GM21367 (cell line): ENCODE measurements around the gene KRT79.

Source experiments
- ATAC-seq: cut with Tn5 transposase; IDR thresholded peaks from one replicate; pipeline ENCODE4 v1.9.1; 2021; ENCODE audit not compliant: unreplicated experiment

The KRT79 gene

DNA sequence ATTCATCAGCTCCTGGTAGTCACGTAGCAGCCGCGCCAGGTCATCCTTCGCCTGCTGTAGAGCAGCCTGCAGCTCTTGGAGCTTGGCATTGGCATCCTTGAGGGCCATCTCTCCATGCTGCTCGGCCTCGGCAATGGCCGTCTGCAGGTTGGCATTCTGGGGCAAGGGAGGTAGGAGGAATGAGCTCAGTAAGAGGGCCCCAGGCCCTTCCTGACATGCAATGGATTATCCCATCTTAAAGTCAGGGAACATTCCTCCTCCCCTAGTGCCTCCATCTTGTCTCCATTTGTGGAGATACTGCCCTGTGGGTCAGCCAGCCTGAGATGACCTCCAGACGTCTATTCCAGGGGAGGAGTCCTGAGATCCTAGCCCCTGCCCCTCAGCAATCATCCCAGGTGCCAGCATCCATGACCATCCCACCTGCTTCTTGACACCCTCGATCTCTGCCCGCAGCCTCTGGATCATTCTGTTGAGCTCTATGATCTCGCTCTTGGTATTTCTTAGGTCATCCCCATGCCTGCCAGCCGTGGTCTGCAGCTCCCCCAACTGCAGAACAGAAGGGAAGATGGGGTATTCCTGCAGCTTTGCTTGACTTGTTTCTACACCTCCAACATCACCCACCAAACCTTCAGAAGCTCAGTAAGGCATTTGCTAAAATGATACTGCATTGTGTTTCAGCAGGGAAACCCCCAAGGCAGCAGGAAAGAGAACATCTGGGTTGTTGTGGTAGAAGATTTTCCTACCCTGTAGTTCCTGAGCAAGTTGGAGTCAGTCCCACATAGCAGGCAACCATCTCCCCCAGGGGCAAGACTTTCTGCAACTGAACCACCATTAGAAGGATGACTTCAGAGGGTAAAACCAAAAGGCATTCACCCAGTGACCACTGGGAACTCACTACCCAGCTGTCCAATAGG, 42.6 kb downstream of the KRT79 start:
- no peak for ATAC-seq

DNA sequence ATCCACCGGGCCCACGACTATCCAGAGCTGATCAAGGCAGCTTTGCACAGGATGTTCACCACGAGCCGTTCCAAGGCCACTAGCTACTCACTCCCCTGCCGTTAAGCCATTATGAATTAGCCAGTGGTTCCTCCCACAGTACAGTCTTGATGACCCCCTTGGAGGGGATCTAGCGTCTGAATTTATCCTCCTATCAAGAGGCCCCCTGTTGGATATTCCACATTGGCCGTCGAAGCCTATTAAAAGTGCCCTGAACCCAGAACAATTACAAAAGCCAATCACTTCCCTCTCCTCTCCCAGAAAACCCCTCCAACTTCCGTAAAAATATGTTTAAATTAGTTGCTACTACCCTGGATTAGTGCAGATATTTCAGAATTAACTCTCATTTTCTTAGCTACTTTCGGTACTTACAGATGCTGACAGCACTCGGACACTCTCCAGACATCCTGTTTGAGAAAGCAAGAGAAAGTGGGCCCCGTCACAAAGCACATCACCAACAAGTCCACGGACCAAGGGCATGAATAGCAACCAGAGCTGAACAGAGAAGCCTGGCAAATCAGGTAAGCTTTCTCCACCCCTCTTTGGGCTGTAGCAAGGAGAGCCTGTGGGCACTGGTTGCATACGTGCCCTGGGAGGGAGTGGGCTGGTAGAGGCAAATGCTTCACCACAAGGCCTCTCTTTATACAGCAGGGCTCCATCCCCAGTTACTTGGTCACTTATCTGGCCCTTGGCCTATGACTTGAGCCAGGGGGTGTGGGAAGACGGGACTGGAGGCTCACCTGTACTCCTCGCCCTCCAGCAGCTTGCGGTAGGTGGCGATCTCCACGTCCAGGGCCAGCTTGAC, 43.5 kb downstream of the KRT79 start:
- ATAC-seq = no peak

DNA sequence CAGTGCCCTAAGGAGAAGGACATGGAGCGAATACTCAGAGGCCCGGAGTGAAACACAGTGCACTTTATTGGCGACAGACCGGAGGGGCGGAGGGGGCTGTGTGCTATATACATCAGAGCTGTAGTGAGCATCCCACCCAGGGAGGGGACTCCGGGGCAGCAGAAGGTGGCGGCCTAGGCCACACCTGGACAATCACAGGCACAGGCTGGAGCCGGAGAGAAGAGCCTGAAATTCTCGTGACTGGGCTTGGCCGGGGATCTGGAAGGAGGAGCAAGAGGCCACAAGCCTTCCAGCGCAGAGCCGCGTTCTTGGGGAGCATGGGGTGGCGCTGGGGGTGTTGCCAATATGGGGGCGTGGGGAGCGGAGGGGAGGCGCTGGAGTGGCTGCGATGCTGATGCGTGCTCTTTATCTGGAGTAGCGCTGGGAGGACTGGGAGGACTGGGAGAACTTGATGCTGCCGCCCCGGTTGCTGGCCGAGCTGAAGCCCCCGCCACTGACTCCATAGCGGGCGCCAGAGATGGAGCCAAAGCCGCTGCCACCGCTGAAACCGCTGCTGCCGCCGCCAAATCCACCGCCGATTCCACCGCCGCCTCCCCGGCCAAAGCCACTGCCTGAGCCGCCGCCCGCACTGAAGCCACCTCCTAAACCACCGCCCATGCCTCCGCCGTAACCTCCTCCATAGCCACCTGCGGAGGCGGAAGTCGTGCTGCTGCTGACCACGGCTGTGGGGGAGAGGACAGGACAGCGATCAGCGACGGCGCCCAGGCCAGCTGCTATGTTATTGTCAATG, 44.3 kb downstream of the KRT79 start:
- ATAC-seq = no peak

GRCh38 chr12:52788876-52789636, 45.1 kb downstream of the KRT79 start:
- no peak for ATAC-seq

DNA sequence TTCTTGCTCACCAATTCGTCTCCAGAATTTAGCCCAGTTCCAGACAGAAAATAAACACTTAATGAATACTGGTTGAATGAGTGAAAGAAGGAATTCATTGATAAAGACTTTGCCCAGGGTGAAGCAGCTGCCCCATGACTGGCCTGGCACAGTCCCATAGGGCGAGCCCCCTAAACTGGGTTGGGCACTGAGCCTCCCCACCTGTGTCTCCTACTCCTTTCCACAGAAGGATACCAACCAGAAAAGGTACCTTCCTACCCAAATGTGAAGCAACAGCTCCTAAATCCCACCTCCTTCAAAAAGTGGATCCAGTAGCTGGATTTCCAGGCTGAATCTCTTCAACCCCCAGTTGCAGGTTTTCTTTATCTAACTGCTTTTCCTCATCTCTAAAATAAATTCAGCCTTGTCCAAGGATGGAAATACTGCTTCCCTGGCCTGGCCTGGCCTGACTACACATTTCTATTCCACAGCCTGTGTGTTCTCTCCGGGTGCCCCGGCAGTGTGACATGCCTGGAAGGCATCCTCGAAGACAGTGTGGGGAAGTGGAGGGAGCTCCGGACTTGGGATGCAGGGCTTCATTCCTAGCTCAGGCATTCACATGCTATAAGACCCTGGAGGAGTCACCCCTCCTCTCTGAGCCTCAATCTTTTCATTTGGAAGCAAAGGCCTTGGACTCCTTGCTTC, 45.8 kb downstream of the KRT79 start:
- no peak for ATAC-seq

DNA sequence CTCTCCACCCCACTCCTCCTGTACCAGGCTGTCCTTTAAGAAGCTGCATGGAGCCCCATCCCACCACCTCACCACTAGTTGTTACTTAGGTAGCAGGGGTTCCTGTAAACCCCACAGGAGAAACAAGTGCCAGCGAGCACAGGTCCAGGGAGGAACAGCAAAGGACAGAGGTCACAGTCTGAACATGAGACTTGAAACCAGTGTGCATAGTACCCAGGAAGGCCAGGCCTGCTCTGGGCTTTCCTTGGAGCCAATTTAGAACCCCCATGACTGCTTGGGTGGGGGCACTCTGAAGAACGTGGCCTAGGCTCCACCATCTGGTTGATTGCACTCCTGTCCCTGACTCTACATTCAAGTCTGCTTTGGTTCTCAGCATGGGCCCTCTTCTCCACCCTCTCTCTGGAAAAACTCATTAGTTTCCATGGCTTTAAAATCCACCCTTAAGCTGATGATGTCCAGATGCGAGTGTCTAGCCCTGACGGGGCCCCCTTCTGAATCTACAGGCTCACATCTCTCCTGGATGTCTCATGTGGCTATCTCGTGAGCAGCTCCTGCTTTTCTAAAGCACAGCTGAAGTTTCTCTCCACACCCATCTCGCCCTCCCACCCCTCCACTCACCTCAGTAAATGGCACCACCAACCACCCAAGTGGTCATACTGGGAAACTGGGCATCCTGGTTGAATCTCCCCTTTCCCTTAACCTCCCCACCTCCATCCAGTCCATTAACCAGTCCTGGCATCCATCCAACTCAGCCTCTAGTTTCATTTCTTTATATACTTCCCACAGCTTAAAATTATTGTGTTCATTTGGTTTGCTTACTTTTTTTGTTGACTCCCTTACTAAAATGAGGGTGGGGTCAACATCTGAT, 46.6 kb downstream of the KRT79 start:
- no peak for ATAC-seq

DNA sequence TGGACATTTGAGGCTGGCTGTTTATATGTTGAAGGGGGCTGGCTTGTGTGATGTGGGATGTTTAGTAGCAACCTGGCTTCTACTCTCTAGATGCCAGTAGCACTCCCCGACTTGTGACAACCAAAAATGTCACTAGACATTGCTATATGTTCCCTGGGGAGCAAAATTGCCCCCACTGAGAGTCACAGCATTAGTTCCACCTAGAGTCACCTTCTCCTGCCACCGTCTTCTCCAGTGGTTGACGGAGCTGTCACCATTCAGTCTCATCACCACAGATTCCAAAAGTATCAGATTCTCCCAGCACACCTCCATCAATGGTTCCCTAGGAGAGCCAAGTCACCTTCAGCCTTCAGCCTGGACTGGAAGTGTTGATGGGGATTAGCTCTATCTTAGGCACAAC, 49.2 kb downstream of the KRT79 start:
- ATAC-seq = no peak

- ATAC-seq = no peak
Measured at GRCh38 chr12:52783563-52784316, 50.4 kb downstream of the KRT79 start.

DNA sequence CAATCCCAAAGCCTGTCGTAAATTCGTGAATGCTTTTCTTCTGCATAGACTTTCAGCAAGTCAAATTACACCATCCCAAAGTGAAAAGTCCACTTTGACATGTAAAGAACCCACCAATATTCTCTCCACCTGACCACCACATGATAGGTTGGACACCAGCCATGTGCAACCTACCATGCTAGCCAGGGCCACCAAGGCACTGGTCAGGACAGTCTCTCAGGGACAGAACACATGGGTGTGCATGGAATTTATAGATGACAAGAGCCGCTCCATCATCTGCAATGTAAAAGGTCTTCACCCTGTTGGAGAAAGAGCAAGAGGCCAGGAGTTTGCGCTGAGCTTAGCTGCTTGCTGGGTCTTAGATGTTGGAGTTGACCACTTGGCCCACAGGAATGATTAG, 51.6 kb downstream of the KRT79 start:
- ATAC-seq = no peak

GRCh38 chr12:52781399-52782082, 52.6 kb downstream of the KRT79 start:
- ATAC-seq = no peak

GRCh38 chr12:52779914-52780313, 54.2 kb downstream of the KRT79 start:
- ATAC-seq = no peak

GRCh38 chr12:52778833-52779232, 55.3 kb downstream of the KRT79 start:
- ATAC-seq = no peak

DNA sequence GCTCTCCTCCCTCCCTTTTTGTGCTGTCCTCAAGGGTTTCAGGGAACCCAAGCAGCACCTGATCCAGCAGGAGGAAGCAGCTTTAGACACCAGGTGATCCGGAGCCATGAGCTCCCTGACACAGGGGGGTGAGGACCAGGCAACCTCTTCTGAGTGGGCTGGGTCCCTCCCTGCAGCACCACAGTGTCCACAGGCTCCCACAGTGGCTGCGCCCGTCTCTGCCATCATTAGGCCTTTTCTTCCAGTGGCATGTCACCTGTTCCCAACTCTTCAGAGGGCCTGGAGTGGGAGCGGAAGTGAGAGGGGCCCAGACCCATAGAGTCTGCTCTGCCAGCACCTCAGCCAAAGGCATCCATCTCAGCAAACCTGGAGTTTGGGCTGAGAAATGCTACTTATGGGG, 56.5 kb downstream of the KRT79 start:
- no peak for ATAC-seq

- no peak for ATAC-seq
Measured at GRCh38 chr12:52776913-52777395, 57.2 kb downstream of the KRT79 start, which contains the start of gene KRT76. TSS of gene KRT76 (minus strand) at chr12:52777345. CDS start at chr12:52777291, 54 bp downstream.

DNA sequence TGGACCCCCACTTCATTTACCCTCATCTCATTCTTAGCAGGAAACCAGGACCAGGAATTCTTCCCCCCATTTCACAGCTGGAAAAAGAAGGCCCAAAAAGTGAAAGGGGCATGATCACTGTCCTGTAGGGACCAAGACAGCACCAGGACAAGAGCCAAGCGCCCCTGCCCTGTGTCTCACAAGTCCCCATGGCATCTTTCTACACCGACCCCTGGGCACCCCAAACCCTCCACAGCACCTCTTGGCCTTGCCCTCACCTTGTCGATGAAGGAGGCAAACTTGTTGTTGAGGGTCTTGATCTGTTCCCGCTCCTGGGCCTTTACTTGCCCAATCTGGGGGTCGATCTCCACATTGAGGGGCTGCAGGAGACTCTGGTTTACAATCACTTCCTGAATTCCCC, 57.7 kb downstream of the KRT79 start:
- ATAC-seq = no peak

DNA sequence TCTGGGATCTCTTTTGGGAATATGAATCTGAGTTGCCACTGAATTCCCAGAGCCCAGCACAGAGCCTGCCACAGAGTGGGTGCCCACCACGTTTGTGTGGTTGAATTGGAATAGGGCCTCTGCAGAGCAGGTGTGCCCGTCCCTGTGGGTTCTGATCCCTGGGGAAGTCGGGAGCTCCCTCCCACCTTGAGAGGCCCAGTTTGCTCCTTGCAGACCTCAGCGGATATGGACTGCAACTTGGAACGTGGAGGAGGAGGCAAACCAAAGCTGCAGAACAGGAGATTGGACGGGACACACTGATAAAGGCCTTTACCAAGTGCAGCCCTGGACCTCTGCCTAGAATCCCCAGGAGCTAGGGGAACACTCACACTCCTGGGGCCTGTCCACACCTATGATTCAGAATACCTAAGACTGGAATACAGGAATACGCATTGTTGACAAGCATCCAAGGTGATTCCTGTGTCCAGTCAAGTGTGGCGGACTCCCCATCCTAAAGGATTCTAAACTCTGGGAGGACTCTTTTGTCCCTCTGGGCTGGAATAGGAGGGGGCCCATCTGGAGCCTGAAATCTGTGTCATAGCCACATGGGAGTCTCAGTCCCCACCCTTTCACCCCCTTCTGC, 59.4 kb downstream of the KRT79 start:
- no peak for ATAC-seq

- ATAC-seq = no peak
Measured at GRCh38 chr12:52772772-52773171, 61.3 kb downstream of the KRT79 start.
